GM18867 (cell line): ENCODE data around the gene MAGI3.
"Not testable (repeated sequence)": the region's sequence is repeated elsewhere in the genome, so short reads cannot be mapped to it uniquely, and the experiment has no call there.

ENCODE experiments used
- ATAC-seq: cut with Tn5 transposase; IDR thresholded peaks from one replicate; pipeline ENCODE4 v1.9.1; 2021; ENCODE audit warnings: mild to moderate bottlenecking, moderate library complexity; ENCODE audit not compliant: unreplicated experiment

MAGI3 gene

DNA sequence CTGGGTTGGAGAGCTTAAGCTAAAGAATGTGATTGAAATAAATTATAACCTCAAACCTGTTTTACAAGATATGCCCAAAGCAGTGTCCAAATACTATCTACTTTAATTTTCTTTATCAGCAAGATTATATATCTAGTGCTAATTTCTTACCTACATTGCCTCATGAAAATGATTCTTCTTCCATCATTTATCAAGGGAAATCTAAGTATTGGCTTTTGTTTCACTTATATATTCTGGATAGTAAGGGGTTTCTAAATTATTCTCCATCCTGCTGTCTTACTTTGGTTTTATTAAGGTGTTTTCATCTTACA, 287.8 kb downstream of the MAGI3 start:
- no peak for ATAC-seq

DNA sequence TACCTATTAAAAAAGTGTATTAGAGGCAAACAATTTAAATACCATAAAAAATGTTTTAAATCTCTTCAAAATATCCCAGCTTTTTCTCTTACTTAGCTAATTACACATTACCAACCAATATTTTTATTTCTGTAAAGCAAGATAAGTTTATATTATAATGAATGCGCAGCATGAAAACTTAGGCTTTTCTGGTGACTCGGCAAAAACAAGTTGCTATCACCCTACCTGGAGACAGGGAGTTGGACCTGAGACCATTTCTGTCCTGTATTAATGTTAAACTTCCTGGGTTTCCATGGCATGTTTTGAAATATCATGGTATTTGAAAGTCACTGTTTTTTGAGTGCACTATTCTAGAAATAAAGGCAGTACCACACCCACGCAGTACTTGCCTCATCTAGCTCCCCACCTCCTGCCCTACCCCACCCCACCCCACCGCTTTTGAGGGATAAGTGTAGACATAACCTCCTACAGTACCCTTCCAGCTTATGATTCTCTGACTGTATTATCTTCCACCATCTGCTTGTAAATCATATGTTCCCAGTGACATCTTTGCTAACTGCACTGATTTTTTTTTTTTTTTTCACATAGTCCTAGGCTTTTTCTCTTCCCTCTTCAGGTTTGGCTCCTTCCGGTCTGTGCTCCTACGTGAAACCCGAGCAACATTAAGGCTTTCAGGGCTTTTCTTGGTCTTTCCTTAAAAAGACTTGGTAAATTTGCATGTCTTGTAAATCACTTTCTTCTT, 291.5 kb downstream of the MAGI3 start:
- ATAC-seq = no peak

DNA sequence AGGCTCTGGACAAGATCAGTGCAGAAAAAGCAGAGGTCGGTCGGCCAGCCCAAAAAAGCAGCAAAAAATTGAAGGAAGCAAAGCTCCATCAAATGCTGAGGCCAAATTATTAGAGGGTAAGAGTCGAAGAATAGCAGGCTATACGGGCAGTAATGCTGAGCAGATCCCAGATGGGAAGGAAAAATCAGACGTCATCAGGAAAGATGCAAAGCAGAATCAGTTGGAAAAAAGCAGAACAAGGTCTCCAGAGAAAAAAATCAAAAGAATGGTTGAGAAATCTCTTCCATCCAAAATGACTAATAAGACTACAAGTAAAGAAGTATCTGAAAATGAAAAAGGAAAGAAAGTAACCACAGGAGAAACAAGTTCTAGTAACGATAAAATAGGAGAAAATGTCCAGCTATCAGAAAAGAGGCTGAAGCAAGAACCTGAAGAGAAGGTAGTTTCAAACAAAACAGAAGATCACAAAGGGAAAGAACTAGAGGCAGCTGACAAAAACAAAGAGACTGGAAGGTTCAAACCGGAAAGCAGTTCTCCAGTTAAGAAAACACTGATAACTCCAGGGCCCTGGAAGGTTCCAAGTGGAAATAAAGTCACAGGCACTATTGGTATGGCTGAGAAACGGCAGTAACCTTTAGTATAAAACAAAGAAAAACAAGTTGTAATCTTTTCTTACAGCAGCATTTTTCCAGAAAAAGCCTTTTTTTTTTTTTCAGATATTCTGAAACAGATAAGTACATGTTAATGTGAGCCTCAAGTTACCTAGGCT, 293.3 kb downstream of the MAGI3 start:
- no peak for ATAC-seq

DNA sequence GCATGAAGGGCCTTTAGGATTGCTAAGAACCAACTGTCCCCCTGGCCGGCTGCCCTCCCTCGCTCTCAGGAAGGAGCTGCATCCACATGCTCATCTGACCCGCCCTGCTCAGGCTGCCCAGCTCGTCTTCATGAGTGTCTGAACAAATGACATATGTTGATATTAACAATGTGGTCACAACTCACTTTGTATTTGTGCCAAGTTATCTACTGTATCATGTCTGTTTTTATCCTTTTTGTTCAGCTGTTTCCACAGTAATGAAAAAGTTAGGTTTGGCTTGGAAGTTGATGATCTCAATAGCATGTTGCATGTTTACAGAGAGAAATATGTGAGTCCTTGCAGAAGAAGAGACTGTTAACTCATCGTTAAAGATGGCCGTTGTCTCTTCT, 293.8 kb downstream of the MAGI3 start:
- no peak for ATAC-seq

DNA sequence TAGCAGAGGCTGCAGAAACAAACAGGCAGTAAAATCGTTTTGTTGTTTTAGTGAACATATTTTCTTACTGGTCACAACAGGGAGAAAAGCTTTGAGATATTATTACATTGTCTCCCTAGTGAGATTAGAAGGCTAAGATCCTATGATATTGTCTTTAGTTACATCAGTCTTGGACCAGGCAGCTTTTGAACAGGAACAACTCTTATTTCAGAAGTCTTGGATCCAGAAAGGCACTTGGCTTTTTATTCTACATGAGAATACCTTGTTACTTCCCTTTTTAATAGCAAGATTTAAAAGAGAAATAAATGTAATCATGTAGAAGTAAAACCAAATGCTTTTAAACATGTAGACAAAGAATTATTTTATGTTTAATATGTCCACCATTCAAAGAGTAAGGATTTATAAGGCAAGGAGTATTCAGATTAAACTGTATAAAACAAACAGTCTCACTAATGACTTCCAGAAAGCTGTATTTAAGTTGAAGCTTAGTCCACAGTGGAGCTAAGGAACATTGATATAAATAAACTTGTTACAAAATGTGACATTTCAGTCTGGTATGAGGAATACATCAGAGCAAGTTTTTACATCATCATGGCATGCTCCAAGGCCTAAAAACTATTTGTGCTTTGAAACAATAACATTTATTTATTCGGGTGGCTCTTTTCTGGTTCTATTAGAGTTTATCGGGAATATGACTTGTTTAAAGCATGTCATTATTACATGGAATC, 296.7 kb downstream of the MAGI3 start:
- ATAC-seq = no peak

DNA sequence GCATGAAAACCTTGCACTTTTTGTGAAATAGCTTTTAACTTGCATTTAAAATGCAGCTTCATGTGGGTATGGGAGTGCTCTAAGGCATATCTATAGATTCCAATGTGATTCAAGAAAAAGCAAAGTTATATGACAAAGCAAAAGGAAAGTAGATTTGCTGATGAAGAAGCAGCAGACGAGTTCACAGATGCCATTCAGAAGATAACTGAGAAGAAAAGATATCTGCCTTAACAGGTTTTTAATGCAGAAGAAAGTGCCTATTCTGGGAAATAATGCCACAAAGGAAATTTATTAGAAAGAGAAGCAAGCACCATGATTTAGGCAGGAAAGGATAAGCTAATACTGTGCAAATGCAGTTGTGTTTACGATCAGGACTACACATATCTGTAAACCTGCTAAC, 300.9 kb downstream of the MAGI3 start:
- no peak for ATAC-seq

DNA sequence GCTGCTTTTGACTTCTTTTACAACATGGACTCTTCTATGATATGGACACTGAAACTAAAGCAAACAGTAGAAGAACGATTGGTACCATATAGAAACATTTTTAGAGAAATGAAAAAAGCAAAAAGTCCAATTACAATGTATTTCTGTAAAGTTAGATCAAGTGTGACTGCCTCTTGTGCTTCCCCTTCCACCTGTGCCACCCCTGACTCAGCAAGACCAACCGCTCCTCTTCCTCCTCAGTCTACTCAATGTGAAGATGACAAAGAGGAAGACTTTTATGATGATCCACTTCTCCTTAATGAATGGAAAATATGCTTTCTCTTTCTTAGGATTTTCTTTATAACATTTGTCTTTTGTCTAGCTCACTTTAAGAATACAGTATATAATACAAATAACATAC, 302.0 kb downstream of the MAGI3 start:
- no peak for ATAC-seq

DNA sequence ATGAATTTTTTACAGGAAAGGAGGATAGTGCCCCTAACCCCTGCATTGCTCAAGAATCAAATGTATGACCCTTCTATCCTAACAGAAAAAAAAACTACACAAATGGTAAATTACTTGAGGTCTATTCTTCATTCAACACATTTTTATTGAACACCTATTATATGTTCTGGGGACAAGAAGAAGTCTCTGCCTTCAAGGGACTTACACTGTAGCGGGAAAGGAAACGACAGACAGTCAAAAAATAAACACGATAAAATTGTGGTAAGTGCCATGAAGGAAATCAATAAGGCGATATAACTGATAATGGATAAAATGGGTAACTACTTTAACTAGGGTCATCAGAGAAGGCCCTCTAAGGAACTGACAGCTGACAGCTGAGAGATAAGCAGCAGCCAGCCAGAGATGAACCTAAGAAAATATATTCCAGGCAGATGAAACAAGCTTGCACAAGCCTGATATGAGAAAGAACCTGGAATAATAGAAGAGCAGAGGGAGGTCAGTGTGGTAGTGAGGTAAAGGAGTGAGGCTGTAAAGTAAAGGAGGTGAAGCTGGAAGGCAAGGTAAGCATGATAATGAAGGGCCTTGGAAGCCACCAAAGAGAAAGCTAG, 302.6 kb downstream of the MAGI3 start:
- no peak for ATAC-seq

DNA sequence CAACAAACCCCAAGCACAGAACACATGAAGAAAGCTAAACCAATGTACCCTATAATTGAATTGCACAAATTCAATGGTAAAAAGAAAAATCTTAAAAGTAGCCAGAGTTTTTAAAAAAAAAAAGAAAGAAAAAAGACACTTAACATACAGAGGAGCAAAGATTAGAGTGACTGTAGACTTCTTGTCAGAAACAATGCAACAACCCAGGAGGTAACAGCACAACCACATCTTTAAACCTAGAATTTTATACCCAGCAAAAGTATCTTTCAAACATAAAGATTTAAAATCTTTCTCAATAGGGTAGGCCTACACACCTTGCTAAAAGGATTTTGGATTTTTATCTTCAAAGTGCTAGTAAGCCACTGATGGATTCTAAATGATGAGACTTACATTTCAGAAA, 304.6 kb downstream of the MAGI3 start:
- no peak for ATAC-seq

DNA sequence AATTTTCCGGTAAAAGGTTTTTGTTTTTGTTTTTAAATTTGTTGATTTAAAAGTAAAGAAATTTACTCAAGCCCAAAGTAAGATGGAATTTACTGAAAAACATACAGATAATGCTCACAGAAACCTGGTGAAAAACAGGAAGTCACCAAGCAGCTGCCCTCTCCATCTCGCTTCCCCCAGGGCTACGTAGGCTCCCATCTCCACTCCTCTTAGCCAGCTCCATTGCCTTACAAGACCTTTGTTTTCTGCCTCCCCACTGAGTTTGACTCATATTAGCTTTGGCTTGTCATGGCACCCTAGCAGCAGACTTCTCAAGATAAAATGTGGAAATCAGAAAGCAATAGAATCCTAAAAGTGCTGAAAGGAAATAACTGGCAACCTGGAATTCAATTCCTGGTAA, 311.1 kb downstream of the MAGI3 start:
- no peak for ATAC-seq

DNA sequence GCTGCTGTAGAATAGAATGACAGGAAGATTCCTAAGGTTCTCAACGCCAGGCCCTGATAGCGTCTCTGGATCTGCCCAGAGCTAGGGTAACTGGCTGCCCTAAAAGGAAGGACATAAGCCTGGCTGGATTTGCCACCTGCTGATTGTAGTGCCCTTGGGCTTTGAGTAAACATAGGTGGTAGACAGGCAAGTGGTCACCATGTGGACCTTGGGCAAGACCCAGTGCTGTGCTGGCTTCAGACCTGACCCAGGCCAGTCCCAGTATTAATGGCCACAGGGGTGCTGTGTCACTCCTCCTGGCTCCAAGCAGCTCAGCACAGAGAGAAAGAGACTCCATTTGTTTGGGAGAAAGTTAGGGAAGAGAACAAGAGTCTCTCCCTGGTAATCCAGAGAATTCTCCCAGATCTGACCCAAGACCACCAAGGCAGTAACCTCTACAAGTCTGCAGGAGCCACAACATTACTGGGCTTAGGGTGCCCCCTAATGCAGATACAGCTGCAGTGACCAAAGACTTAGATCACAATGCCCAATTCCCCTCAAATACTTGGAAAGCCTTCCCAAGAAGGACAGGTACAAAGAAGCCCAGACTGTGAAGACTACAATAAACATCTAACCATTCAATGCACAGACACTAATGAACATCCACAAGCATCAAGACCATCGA, 324.4 kb downstream of the MAGI3 start:
- no peak for ATAC-seq

DNA sequence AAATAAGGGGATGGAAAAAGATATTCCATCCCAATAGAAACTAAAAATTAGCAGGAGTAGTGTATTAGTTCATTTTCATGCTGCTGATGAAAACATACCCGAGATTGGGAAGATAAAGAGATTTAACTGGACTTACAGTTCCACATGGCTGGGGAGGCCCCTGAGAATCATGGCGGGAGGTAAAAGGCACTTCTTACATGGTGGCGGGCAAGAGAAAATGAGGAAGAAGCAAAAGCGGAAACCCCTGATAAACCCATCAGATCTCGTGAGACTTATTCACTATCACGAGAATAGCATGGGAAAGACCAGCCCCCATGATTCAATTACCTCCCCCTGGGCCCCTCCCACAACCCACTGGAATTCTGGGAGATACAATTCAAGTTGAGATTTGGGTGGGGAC, 327.2 kb downstream of the MAGI3 start:
- not testable (repeated sequence) for ATAC-seq

DNA sequence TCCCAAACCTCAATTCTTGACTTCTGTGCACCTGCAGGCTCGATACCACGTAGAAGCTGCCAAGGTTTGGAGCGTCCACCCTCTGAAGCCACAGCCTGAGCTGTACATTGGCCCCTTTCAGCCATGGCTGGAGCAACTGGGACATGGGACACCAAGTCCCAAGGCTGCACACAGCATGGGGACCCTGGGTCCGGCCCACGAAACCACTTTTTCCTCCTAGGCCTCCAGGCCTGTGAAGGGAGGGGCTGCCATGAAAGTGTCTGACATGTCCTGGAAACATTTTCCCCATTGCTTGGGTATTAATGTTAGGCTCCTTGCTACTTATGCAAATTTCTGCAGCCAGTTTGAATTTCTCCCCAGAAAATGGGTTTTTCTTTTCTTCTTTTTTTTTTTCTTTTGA, 328.3 kb downstream of the MAGI3 start:
- not testable (repeated sequence) for ATAC-seq

DNA sequence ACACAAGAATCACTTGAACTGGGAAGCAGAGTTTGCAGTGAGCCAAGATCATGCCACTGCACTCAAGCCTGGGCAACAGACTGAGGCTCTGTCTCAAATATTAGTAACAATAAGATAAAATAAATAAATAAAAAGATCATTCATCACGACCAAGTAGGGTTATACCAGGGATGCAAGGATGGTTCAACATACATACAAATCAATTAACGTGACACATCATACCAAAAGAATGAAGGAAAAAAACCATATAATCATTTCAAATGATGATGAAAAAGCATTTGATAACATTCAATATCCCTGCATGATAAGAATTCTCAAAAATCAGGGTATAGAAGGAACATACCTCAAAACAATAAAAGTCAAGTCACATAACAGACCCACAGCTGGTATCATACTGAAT, 330.7 kb downstream of the MAGI3 start:
- ATAC-seq = no peak

DNA sequence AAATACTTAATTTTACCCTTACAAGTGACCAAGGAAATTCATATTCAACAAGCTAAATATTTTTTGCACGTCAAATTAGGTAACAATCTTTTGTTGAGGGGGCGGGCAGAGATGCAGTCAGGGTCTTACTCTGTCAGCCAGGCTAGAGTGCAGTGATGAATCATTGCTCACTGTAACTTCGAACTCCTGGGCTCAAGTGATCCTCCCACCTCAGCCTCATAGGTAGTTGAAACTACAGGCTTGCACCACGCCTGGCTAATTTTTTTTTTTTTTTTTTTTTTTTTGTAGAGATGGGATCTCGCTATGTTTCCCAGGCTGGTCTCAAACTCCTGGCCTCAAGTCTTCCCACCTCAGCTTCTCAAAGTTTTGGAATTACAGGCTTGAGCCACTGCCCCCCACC, 342.5 kb downstream of the MAGI3 start:
- no peak for ATAC-seq

DNA sequence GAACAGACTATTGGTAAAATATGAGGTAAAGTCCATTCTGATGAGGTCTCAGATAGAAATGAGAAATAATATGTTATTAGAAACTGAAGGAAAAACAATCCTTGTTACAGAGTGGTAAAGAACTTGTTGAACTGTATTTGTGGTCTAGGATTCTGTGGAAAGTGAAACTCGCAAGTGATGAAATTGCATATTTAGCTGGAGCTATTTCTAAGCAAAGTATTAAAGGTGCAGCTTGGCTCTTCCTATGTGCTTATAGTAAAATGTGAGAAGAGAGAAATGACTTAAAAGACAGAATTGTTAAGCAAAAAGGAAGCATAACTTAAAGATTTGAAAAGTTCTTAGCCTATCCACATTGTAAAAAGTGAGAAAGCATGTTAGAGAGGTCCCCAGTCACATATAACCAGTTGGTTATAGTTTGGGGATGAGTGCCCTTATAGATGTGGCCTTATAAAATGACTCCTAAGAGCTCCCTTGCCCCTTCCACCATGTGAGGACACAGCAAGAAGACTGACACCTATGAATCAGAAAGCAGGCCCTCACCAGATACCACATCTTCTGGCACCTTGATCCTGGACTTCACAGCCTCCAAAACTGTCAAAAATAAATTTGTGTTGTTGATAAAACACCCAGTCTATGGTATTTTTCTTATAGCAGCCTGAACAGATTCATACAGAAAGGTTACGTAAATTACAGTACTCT, 344.2 kb downstream of the MAGI3 start:
- no peak for ATAC-seq
